GM19239 (cell line): ENCODE data around the gene CFAP74.

Source experiments
- DNase-seq: peaks from one replicate; pipeline ENCODE4 v3.0.0; 2011; ENCODE audit warnings: low spot score; ENCODE audit not compliant: insufficient read length
- FAIRE-seq: peaks from 2 replicates; lab custom pipeline; 2011; peaks lifted over from hg19 to GRCh38; lab: Jason Lieb, UNC

The CFAP74 gene

GRCh38 chr1:2022063-2022770 is 18.6 kb upstream of the CFAP74 start:
- DNase-seq (no peak), FAIRE-seq (no peak)

GRCh38 chr1:2021550-2021949 is 18.0 kb upstream of the CFAP74 start:
- DNase-seq (no peak), FAIRE-seq (no peak)

- no peak for FAIRE-seq
- DNase-seq: no peak
Observed at GRCh38 chr1:2020310-2020655, 16.7 kb upstream of the CFAP74 start.

- FAIRE-seq (no peak), DNase-seq (no peak)
Observed at GRCh38 chr1:2019571-2020309, 16.2 kb upstream of the CFAP74 start.

GRCh38 chr1:2019172-2019543 is 15.6 kb upstream of the CFAP74 start, which contains the start of gene GABRD:
TSS of gene GABRD (plus strand) at chr1:2019345. CDS start at chr1:2019424, 79 bp downstream.
- DNase-seq: no peak
- no peak for FAIRE-seq

- FAIRE-seq: no peak
Observed at GRCh38 chr1:2018217-2019171, 14.9 kb upstream of the CFAP74 start.

GRCh38 chr1:2016123-2016522 is 12.5 kb upstream of the CFAP74 start:
- FAIRE-seq (no peak), DNase-seq (no peak)

More at GRCh38 chr1:2018217-2019171, 14.9 kb upstream of the CFAP74 start:
- no peak for DNase-seq

- DNase-seq (no peak), FAIRE-seq (no peak)
Observed at GRCh38 chr1:2014741-2015735, 11.5 kb upstream of the CFAP74 start.

GRCh38 chr1:2014181-2014580 is 10.6 kb upstream of the CFAP74 start:
- no peak for FAIRE-seq
- DNase-seq: no peak

GRCh38 chr1:2009101-2010053 is 5.8 kb upstream of the CFAP74 start:
- FAIRE-seq (no peak), DNase-seq (no peak)

GRCh38 chr1:2004856-2005255 is 1.3 kb upstream of the CFAP74 start:
- DNase-seq: no peak
- no peak for FAIRE-seq

- no peak for DNase-seq
- no peak for FAIRE-seq
Observed at GRCh38 chr1:2001773-2002411, 1.7 kb downstream of the CFAP74 start.

- FAIRE-seq: no peak
Observed at GRCh38 chr1:2000850-2001249, 2.7 kb downstream of the CFAP74 start.

GRCh38 chr1:2000432-2000831 is 3.2 kb downstream of the CFAP74 start:
- DNase-seq: no peak
- FAIRE-seq: no peak

More at GRCh38 chr1:2000850-2001249, 2.7 kb downstream of the CFAP74 start:
- no peak for DNase-seq

- FAIRE-seq (no peak), DNase-seq (no peak)
Observed at GRCh38 chr1:1997576-1997975, 6.0 kb downstream of the CFAP74 start.

GRCh38 chr1:1996207-1996651 is 7.4 kb downstream of the CFAP74 start:
- DNase-seq: no peak
- no peak for FAIRE-seq

GRCh38 chr1:1994536-1994935 is 9.1 kb downstream of the CFAP74 start:
- DNase-seq: no peak
- FAIRE-seq: no peak

GRCh38 chr1:1990222-1990621 is 13.4 kb downstream of the CFAP74 start:
- DNase-seq: no peak
- no peak for FAIRE-seq
